Nucleus accumbens (tissue), 56 donors: ENCODE data around the gene IQCK.

Experiments
- DNase-seq, 56 donors: peaks; one replicate each; lab custom pipeline; 2025; lab: John Stamatoyannopoulos, UW

Gene IQCK

DNA sequence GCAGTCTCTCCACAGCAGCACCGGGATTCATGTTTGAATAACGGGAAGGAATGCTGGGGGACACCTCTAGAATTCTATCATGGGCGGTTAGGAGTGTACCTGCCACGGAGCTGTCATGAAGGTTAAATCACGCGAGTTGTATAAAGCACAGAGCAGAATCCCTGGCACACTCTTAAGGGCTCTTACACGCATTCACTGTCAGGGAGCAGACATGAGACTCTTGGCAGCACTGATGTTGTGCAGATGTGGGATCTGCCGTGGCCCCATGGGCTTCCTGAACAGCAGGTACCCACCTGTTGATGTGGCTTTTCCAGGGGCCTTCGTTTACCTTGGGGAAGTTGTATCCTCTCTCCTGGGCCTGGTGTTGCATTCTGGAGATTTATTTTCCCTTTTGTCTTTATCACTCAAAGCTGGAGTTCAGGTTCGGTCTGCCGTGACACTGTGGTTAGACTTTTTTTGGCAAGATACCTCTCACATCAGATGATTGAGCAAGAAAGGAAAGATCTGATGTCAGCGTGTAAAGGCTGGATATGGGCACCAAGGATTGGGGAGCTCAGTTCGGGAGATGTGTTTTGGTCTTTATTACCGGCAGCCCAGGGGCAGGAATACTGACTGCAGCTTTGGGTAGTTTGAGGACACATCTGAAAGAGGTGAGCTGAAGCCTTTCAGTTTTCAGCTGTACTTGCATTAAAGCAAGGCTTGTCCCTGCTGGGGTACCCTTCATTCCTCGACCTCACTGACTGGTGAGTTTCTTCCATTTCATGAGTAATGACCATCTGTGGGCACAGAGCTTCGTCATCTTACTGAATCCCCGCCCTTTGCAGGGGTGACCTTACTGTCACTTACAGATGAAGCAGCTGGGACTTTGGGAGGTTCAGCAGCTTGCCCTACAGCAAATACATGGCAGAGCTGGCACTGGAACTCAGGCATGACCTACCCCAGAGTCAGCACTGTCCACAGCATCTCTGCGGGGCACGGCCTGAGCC lies 19.3 kb upstream of the IQCK start:
- DNase-seq = peak in 1 of 56 donors; percentile 26

DNA sequence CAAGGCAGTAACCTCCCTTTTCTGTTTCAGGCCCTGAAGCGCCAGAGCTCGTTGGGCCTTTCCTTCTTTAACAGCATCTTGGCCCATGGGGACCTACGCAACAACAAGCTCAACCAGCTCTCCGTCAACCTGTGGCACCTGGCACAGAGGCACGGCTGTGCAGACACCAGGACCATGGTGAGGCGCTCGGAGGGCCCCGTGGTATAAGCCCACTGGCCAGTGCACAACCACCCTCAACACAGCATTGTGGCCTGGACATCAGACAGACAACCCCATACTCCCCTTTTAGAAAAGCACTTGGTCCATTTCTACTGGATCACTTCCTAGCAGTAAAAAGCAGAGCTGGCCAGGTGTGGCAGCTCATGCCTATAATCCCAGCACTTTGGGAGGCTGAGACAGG lies 18.6 kb upstream of the IQCK start:
- DNase-seq = no peak

DNA sequence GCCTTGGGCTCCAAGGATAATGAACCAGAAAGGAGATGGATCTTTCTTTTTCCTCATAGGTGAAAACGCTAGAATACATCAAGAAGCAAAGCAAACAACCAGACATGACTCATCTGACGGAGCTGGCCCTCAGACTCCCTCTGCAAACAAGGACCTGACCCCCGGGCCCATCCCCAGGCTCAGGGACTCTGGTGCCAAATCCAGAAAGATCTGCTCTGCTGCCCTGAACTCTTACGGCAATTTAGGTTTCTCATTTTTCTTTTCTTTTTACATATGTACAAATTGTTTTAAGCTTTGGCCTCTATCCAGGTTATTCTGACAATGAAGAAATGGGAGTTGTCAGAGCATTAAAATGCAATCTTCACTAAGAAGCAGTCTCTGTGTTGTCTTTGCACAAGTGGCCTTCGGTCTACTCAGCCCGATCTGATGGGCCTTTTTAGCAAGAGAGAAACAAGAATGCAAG lies 17.7 kb upstream of the IQCK start:
- peak in 1 of 56 donors; percentile 49 for DNase-seq

DNA sequence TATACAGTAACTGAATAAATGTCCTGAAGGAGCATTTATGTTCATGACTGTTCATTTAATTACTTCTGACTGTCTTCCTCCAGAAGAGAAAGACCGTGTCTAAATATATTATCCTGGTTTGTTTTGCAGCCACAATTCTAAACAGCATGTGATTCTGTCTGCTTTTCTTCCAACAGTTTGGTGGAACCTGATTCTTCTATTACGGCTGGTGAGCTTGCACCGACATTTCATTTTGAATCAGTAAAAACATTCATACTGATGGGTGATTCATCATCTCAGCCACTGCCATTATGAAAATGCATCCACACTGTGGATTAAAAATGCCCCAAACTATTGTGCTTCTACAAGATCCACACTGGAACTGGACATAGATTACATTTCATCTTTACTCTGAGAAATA lies 17.0 kb upstream of the IQCK start:
- no peak for DNase-seq

DNA sequence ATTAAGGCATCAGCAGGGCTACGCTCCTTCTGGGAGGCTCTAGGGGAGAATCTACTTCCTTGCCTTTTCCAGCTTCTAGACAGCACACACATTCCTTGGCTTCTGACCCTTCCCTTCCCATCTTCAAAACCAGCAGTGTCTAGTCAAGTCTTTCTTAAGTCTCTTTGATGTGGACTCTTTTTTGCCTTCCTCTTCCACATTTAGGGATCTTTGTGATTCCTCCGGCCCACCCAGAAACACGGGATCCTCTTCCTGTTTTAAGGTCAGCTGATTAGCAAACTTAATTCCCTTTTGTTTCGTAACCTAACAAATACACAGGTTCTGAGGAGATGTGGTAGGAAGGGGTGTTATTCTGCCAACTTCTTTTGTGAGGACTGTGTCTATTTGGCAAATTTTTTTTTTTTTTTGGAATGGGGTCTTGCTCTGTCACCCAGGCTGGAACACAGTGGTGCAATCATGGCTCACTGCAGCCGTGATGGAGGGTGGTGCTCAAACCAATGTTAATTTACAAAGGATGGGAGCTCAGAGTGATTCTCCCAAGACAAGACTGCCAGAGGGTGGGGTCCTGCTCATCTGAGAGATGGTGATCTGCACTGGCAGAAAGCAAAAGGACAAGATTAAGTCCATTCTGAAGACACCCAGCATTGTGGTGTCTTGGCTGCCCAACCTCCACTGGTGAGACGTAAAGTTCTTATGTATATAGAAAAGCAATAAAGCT lies 14.7 kb upstream of the IQCK start:
- DNase-seq = no peak

DNA sequence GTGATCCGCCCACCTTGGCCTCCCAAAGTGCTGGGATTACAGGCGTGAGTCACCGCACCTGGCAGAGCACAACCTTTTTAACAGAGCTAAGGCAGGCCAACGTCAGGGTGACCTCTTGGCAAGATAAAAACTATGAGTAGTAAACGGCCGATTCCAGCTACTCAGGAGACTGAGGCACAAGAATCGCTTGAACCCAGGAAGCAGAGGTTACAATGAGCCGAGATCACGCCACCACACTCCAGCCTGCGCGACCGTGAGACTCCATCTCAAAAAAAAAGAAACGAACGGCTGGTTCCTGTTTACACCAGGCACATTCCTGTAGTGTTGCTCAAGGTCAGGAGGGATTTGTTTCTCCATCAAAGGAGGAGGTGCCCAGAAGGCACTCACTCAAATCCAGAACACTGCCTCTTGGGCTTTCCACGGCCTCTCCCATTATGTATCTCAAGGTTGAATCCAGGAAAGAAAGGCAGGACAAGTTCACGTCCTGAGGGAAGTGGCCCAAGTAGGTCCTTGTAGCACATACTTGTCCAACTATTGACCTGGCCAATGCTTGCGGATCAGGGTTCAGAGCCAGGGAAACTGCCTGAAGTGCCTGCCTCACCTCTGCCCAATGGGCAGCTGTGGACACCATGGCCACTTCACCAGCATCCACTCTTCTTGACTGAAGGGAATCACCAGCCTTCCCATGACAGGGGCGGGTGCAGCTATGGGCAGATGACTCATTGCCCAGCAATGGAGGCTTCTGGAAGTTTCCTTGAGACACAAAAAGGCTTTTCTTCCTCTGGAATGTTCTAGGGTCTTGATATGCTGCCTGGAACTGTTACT lies 13.5 kb upstream of the IQCK start:
- DNase-seq = no peak

DNA sequence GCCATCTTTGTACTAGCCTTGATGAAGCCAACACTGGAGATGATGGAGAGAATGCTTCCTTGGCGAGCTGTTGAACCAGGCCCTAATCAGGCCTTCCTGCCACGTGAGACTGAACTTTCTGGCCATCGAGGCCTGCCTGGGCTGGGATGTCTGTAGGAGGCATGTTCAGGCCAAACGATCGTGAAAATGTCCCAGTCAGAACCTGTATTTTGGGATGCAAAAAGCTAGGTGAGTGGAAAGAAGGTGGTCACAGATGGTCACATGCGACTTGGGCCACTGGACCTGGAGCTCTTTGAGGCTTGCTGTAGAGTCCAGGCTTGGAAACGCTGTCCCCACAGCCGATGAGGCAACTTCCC lies 12.9 kb upstream of the IQCK start:
- DNase-seq = no peak

DNA sequence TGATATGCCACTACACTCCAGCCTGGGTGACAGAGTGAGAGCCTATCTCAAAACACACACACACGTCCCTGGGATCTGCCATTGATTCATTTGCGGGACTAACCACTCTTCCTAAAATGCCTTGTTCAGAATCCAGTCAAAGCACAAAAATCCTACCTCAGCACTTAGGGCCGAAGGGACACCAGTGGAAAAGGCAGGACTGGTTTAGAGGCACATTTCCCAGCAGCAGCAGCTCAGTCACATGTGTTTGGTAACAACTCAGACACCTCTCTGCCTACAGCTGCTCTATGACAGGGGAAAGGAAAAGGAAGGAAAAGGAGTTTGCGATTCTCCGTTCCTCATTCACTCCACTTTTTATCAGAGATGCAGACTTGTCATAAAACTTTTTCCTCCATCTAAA lies 12.2 kb upstream of the IQCK start:
- no peak for DNase-seq

DNA sequence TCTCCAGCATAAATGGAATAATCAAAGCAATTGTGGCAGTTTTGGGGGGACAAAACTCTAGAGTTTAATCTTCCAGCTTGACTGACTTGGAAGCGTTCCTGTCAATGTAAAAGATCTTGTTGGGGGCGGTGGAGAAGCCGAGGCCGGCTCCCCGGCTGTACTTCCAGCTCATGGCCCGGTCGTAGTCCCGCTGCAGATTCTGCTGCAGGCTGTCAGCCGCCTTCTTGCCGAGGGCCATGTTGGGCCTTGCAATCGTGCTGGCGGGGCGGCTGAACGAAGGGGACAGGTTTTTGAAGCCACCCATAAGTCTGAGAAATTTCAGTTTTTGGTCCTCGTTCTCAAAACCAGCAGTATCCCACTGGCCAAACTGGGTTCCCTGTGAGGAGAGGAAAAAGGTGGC lies 11.2 kb upstream of the IQCK start:
- no peak for DNase-seq

DNA sequence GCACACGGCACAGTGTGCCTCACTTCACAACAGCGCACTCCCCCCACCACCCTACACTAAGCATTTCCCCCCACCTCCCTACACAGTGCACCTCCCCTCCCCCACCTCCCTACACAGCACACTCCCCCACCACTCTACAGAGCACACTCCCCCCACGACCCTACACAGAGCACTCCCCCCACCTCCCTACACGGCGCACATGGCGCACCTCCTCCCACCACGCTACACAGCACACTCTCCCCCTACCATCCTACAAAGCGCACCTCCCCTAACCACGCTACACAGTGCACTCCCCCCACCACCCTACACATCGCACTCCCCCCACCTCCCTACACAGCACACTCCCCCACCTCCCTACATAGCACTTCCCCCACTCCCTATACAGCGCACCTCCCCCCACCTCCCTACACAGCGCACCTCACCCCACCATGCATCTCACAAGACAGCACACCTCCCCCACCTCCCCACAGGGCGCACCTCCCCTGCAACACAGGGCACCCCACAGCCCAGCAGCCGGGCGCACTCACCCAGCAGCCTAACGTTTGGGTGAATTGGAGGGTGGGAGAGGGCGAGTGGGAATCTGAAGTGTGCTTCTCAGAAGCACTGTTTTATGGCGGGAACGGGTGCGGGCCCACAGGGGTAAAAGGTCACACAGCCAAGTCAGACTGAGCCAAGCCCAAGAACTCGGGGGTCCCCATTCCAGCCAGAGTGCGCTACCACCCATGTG lies 10.3 kb upstream of the IQCK start:
- DNase-seq = peak in 1 of 56 donors; percentile 10

DNA sequence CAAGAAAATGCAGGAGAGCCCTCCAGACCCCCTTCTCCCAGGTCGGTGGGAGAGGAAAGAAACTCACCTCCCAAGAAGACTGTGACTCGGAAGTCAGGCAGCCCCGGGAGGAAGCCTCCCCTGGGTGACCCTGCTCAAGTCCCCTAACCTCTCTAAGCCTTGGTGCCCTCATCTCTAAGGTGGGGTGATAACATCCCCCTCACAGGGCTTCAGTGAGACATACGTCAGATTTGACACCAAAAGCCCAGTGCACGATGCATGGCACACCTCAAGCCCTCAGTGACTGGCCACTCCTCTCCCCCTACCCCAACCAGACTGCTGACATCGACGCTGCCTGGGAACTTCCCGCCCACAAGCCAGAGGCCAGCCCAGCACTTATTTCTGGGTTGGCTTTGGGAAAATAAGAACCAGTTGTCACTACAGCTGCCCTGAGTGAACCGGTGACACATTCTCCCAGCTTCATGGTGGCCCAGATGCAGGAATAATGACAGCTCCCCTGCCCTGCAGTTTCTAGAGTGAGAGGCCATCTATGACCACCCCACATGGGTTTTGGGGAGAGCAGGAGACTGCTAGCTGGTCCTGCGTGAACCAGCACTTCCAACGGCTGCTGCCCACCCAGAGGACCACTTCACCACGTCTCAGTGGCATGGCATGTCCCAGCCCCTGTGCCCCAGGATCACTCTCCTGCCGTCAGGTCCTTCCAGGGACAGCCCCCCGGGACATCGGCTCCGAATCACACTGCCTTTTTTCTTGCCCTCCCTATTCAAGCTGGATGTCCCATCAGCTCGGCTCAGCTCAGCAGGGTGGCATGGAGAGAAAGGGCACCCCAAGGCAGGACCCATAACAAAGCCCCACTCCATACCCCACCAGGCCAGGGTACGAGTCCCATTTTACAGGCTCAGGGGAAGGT lies 9.5 kb upstream of the IQCK start:
- DNase-seq = no peak

DNA sequence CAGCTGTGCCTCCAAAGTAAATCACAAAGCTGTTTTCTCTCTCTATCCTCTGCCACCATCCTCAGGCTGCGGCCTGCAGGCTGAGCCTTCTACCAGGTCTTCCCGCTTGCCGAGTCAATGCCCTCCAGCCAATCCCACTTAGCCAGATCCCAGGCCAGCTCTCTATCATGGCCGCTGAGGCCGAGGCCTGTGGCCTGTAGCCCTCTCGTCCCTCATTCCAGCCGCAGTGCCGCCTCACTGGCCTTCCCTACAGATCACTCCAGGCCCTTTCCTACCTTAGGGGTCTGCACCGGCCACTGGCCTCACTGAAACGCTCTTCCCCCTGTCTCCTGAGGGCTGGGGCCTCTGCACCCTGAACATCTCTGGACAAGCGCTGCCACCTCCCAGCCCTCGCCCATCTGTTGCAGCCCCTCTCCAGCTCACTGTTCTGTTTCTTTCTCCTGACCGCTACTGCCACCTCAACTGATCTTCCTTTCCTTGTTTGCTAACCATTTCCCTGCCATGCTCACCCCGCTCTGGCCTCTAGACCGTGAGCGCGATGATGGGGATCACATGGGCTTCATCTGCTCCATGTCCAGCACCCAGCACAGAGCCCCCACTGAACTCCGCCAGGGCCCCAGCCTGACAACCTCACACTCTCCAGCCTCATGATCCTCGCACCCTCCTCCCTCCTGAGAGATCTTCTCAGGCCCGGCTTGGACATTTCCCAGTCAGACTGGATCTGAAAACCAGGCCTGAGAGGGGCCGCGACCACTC lies 8.5 kb upstream of the IQCK start:
- DNase-seq = no peak

DNA sequence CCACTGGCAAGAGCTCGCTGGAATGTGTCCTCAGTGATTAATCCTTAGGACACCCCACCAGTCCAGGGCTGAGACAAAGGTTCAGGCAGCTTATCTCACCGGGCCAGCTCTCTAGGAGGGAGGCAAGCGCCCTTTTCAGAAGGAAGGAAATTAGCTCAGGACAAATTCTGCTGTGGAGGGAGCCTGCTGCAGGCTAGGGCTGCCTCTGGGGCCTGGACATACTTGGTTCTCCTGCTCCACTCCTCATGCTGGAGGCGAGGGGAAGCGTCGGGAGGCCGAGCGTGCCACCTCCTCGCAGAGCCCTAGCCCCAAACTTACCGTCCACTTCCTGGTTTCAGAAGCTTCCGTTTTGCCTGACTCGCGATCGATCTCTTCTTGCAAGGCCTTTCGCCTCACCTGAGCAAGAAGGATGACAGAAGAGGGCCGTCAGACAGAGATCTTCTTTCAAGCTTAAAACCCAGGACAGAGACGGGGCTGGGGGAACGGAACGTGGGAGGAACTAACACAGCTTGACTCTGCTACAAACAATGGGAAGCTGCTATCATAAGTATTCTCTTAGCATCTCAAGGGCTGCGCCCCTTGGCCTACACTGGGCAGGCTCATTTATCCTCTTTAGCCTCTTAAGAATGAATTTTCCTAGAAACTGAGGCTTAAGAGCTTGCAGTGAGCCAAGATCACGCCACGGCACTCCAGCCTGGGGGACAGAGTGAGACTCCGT lies 7.7 kb upstream of the IQCK start:
- no peak for DNase-seq

DNA sequence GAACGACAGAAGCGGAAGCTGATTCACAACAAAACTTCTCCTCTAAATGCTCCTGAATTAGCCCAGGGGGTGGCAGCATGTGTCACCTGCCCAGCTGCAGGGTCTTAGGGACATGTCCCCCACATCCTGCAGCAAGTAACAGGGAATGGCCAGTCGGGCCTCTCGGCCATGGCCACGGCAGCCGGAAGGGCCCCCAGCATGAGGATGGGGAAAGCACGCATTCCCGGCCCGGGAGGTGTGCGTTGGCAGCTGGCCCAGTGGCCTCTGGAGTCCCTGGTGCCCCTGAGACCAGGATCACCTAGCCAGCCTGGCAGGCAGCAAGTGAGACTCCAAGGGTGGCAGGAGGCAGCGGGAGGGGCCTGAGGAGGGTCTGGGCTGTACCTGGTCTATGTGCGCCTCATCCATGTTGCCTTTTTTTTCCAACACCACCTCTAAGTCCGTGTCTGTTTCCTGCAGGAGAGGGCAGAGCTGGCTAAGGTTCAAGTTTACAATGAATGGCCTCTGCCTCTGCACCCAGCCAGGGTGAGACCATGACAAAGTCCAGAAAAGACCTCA lies 7.0 kb upstream of the IQCK start:
- DNase-seq = no peak

DNA sequence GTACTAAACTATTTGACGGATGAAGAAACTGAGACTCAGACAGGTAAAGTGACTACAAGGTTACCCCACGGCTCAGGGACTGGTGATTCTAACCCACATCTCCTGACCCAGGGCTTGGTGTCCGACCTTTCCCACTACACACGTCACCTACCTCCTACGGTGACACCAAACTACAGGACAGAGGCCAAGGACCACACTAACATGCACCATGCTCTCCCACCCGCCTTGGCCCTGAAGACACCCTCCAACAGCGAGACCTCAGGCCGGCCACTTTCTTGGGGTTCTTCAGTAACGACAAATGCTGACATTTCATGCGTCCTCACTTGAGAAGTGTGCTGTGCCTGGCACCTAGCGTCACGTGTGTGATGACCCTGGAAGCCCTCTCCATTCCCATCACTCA lies 6.4 kb upstream of the IQCK start:
- DNase-seq = no peak

DNA sequence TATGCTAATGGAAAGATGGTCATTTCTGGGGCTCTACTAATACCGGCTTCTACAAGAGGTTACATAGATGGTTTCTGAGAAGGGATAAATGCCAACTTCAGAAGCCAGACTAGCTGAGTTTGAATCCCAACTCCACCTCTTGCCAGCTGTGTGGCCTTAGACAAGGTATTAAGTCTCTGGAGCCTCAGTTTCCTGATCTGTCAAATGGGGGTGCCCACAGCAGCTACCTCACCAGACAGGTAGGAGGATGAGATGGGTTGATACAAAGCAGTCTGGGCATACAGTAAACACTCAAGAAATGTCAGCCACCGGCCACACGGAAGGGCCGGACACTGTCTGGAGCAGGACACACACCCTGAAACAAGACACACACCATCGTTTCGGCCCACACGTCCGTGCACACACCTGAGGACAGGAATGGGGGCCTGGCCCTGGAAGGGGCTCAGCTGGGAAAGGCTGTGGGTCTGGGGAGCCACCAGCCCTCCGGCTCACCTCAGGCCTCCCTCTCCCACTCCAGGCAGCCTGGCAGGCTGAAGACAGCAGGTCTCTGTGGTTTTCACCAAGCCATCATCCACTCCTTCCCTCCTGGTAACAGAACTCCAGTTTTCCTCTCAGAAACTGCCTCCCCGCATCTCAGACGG lies 5.5 kb upstream of the IQCK start:
- DNase-seq = no peak

DNA sequence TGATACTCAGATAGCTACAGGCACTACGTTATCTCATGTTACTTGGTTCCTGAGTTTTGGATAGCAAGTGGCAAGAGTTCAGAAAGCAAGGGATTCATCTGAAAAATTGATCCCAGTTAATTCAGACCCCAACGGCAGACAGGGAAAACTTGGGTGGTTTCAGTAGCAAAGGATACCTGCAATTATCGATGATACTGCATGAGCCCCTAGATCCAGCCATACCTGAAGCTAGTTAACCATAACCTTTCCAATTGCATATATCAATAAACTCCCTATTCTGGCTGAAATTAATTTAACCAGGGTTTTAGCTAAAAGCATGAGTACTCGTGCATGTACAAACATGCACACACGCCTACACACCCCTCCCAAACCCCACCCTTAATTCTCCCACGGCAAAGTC lies 4.4 kb upstream of the IQCK start:
- no peak for DNase-seq
